GM12872 (cell line): ENCODE measurements around the gene GBX1.

Experiments used
- CTCF ChIP-seq: IDR thresholded peaks from 3 replicates; pipeline ENCODE4 v1.5.1; 2011; ENCODE audit warnings: low read depth, mild to moderate bottlenecking, low read length, moderate library complexity; ENCODE audit not compliant: insufficient read depth

The GBX1 gene

GRCh38 chr7:151122796-151123157 lies 44.7 kb downstream of the GBX1 start:
- no peak for TF ChIP-seq CTCF

GRCh38 chr7:151122276-151122675 lies 45.2 kb downstream of the GBX1 start:
- TF ChIP-seq CTCF: no peak

DNA sequence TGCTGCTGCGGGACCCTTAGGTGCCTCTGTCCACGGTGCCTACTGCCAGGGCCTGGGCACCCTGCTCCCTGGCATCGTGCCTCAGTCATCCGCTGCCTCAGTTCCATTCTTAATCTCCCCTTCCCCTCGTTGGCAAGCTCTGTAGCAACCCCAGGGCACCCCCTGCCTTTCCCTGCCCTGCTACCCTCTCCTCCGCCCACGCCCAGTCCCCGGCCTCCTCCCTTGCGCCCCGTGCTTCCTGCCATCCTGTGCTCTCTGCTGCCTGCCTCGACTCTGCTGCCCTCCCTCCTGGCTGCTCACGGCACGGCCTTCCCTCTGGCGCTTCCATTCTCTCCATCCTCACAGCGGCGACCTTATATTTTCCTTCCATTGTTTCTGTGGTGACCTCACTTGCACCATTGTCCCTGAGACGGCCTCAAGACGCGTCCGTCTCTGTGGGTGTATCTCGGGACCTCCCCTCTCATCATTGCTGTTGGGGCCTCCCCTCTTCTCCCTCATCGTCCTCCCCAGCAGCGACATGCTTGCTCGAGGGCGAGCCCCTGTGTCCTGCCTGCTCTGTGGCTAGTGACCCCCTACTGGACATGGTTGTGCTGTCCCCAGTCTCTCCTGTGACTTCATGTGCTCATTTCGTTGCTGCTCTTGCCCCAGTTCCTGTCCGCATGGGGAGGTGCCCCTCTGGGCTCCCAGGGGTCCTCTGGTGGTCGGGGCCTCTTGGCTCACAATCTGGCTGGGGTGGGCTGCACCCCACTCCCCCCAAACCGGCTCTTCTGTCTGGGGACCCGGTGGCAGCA lies 45.9 kb downstream of the GBX1 start:
- TF ChIP-seq CTCF: no peak

DNA sequence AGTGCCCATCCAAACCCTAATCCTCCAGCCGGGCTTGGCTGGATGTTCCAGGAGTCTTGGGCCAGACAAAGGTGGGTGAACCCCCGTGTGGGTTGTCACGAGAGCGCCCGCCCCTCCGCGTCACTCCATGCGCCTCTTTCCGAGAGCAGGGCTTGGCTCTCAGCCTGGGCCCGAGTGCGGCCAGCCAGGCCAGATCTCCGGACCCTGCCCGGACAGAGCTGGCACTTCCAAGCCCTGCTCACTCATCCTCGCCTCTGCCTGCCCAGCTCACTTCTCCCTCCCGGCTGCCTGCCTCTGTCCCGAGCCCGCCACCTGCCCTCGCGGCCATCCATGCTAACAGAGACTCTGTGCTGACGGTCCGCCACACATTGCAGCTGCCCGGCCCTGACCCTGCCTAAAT lies 46.6 kb downstream of the GBX1 start:
- no peak for TF ChIP-seq CTCF

GRCh38 chr7:151119902-151120301 lies 47.6 kb downstream of the GBX1 start:
- TF ChIP-seq CTCF: no peak

DNA sequence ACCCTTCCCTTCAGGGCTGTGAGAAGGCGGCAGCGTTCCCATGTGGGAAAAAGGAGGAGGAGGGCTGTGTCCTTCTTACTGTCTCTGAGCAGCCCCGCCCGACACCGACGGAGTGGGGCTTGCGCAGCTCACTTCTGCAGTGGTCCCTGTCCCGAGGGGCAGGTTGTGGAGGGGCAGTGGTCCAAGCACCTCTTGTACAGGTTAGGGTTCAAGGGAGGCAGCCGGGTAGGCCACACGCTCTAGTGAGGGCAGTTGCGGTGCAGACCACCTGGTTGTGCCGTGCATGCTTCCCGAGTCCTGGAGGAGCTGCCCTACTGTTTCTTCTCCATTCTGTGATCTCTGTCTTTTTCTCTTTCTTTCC lies 48.5 kb downstream of the GBX1 start:
- no peak for TF ChIP-seq CTCF

DNA sequence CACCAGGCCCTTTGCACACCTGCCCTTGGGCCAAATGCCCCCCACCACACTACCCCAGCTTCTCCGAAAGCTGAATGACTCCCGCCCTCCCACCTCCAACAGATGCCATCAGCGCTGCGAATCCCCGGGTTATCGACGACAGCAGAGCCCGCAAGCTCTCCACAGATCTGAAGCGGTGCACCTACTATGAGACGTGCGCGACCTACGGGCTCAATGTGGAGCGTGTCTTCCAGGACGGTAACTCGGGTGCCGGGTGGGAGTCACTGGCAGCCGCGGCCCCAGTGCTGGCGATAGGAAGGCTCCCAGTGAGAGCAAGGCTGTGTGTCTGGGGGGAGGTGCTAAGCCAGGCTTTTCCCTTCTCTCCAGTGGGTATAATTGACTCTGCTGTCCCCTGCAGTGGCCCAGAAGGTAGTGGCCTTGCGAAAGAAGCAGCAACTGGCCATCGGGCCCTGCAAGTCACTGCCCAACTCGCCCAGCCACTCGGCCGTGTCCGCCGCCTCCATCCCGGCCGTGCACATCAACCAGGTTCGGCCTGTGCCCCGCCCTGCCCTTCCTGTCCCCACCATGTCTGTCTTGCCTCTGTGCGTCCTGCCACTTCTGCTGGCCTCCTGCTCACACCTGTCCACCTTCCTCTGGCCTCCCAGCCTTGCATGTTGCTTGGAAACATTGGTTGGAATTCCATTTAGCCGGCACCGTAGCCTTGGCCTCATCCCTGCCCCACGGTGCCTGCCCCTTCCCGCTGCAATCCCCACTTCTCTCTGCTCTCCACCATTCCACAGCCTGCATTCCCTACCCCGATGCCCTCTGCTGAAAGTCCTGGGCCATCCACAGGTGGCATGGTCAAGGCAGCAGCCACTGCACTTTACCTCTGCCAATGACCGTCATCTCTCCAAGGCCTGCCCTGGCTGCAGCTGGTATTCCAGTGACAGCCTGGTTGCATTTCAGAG lies 49.1 kb downstream of the GBX1 start:
- TF ChIP-seq CTCF: no peak
